Stimulated activated naive CD4-positive, alpha-beta T cell treated with Interleukin-2 at 50 U/mL for 16 hours (primary cell): ENCODE results near the gene GPR21.

ENCODE experiments used
- DNase-seq: peaks from one replicate; lab custom pipeline; 2025; lab: John Stamatoyannopoulos, UW

The GPR21 gene

GRCh38 chr9:123033864-123034601, 566 bp downstream of the GPR21 start:
- DNase-seq: no peak

- no peak for DNase-seq
These were observed 1.5 kb downstream of the GPR21 start for GRCh38 chr9:123034881-123035510.

GRCh38 chr9:123035791-123036190, 2.3 kb downstream of the GPR21 start:
- DNase-seq: no peak

GRCh38 chr9:123036893-123037545, 3.6 kb downstream of the GPR21 start:
- DNase-seq: no peak

GRCh38 chr9:123039617-123040219, 6.3 kb downstream of the GPR21 start:
- no peak for DNase-seq

- DNase-seq: no peak
These were observed 7.3 kb downstream of the GPR21 start for GRCh38 chr9:123040801-123041200.

GRCh38 chr9:123041489-123041888, 8.0 kb downstream of the GPR21 start:
- no peak for DNase-seq

- DNase-seq: no peak
These were observed 9.8 kb downstream of the GPR21 start for GRCh38 chr9:123043081-123043939.

- DNase-seq: no peak
These were observed 11.1 kb downstream of the GPR21 start for GRCh38 chr9:123044586-123044985.

GRCh38 chr9:123046406-123047195, 13.1 kb downstream of the GPR21 start:
- no peak for DNase-seq

GRCh38 chr9:123048748-123049147, 15.3 kb downstream of the GPR21 start:
- no peak for DNase-seq

GRCh38 chr9:123049589-123050222, 16.2 kb downstream of the GPR21 start:
- no peak for DNase-seq

GRCh38 chr9:123053046-123053445, 19.6 kb downstream of the GPR21 start:
- no peak for DNase-seq

GRCh38 chr9:123053711-123054110, 20.2 kb downstream of the GPR21 start:
- no peak for DNase-seq

- DNase-seq: no peak
These were observed 25.4 kb downstream of the GPR21 start for GRCh38 chr9:123058834-123059233.

- no peak for DNase-seq
These were observed 26.2 kb downstream of the GPR21 start for GRCh38 chr9:123059472-123060220.

GRCh38 chr9:123061216-123061615, 27.7 kb downstream of the GPR21 start:
- no peak for DNase-seq

- no peak for DNase-seq
These were observed 29.1 kb downstream of the GPR21 start for GRCh38 chr9:123062351-123063176.

- no peak for DNase-seq
These were observed 29.7 kb downstream of the GPR21 start for GRCh38 chr9:123063177-123063598.
